Stomach smooth muscle (tissue), 2 donors: ENCODE data around the gene TMEM106B.

Source experiments
- H3K27ac ChIP-seq: one replicate; pipeline ENCODE4 v1.7.0; 2013; ENCODE audit warnings: mild to moderate bottlenecking, low read length, inconsistent platforms
- H3K27me3 ChIP-seq, 2 donors: one replicate each; pipeline ENCODE4 v1.7.0; 2013; ENCODE audit warnings: low read length in 2 of 2; ENCODE audit not compliant: insufficient read depth in 2 of 2, control insufficient read depth in 1 of 2
- H3K36me3 ChIP-seq, 2 donors: one replicate each; pipeline ENCODE4 v1.7.0; 2013; ENCODE audit warnings: low read length in 2 of 2; ENCODE audit not compliant: control insufficient read depth in 2 of 2, insufficient read depth in 2 of 2
- H3K4me1 ChIP-seq: one replicate; pipeline ENCODE4 v1.7.0; 2013; ENCODE audit warnings: low read length; ENCODE audit not compliant: control insufficient read depth, insufficient read depth
- H3K4me3 ChIP-seq, 2 donors: one replicate each; pipeline ENCODE4 v1.7.0; 2013; ENCODE audit warnings: low read length in 2 of 2
- H3K9ac ChIP-seq, 2 donors: one replicate each; pipeline ENCODE4 v1.7.0; 2013; ENCODE audit warnings: low read length in 2 of 2, mild to moderate bottlenecking in 1 of 2
- H3K9me3 ChIP-seq, 2 donors: one replicate each; pipeline ENCODE4 v1.7.0; 2013; ENCODE audit warnings: low read length in 2 of 2; ENCODE audit not compliant: control insufficient read depth in 2 of 2
- donor health status: healthy.
- donor health status: Pancreatic carcinoma.

The TMEM106B gene

DNA sequence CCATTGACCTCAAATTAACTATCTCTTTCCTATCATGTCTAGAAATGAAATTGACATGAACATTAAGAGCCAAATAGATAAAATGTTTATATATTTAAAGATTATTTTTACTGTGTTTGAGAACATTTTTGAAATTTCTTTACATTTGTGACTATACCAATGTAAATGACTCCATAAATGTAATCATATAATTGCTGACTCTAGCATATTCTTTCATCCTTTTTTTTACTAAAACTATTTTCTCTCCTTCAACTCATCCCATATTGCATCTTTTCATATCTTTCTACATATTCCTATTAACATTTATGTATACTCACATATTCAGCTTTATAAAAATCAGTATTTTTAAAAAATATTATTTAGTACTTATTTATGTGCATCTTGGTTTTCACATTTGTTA lies 16.9 kb downstream of the TMEM106B start:
- peaks cover 6% of the 10 kb centered on the region in 2 donors for H3K36me3 ChIP-seq
- H3K4me1 ChIP-seq: no peaks in the 10 kb centered on the region
- no peaks in the 10 kb centered on the region for H3K27me3 ChIP-seq
- H3K4me3 ChIP-seq: no peak overlapping the region
- no peak overlapping the region for H3K27ac ChIP-seq
- no peak overlapping the region for H3K9ac ChIP-seq
- no peaks in the 10 kb centered on the region for H3K9me3 ChIP-seq

DNA sequence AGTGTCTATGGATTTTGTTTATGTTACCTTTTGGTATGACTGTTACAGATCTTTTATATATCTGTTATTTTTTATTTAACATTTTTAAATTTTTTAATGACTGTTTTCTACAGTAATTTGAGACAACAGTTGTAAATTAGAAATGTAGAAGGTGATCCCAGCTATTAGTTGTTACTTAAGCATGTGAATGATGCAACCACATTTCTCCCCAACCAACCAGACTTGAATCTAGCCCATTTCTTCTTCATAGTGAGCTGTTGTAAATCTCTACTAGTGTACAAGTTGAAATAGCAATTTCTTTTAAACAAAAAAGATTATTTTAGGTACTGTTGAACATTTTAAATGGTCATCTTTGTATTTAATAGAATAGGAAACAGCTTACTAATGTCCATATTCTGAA lies 18.0 kb downstream of the TMEM106B start:
- Histone ChIP-seq H3K36me3 (peaks cover 6 to 10% of the 10 kb centered on the region in 2 donors), H3K9me3 (no peaks in the 10 kb centered on the region), H3K9ac (no peak overlapping the region), H3K27me3 (no peaks in the 10 kb centered on the region), H3K4me1 (no peaks in the 10 kb centered on the region), H3K27ac (no peak overlapping the region), H3K4me3 (no peak overlapping the region)

DNA sequence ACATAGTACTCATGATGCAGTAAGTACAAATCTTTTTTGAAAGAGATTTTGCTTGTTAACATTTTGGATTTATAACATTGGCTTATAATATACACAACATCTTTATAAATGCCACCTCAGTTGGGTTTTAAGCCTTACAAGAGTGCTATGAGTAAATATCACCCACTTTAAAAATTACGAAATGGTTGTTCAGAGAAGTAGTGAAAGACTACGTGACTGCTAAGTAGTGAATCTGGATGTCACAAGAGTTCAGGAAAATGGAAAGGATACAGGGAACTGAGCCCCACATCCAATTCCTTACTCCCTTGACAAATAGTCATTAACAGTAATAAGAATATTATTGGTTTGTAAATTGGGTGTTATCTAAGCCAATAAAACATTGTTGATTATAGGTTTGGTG lies 20.0 kb downstream of the TMEM106B start:
- peaks cover 6 to 15% of the 10 kb centered on the region in 2 donors for H3K36me3 ChIP-seq
- H3K9ac ChIP-seq: no peak overlapping the region
- no peaks in the 10 kb centered on the region for H3K27me3 ChIP-seq
- H3K27ac ChIP-seq: no peak overlapping the region
- H3K4me3 ChIP-seq: no peak overlapping the region
- H3K9me3 ChIP-seq: no peaks in the 10 kb centered on the region
- H3K4me1 ChIP-seq: no peaks in the 10 kb centered on the region

DNA sequence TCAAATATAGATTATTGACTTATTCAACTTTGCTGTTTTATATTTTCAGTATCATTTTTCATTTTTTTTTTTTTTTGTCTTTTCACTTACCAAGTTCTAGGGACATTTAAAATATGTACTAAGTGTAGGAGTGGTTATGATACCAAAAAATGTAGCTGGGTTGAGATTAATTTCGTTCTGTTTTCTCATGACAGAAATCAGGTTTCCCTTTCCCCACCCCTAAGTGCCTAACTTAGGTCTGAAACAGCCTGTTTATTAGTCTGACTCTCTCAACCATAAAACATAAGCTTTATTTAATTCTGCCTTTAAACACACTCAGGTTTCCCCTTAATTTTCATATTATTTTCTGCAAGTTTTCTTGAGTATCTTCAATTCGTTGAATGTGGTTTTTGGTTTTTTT lies 22.1 kb downstream of the TMEM106B start:
- H3K4me3 ChIP-seq: no peak overlapping the region
- no peak overlapping the region for H3K9ac ChIP-seq
- no peak overlapping the region for H3K27ac ChIP-seq
- no peaks in the 10 kb centered on the region for H3K9me3 ChIP-seq
- H3K4me1 ChIP-seq: no peaks in the 10 kb centered on the region
- H3K36me3 ChIP-seq: peaks cover 8 to 18% of the 10 kb centered on the region in 2 donors
- H3K27me3 ChIP-seq: no peaks in the 10 kb centered on the region

DNA sequence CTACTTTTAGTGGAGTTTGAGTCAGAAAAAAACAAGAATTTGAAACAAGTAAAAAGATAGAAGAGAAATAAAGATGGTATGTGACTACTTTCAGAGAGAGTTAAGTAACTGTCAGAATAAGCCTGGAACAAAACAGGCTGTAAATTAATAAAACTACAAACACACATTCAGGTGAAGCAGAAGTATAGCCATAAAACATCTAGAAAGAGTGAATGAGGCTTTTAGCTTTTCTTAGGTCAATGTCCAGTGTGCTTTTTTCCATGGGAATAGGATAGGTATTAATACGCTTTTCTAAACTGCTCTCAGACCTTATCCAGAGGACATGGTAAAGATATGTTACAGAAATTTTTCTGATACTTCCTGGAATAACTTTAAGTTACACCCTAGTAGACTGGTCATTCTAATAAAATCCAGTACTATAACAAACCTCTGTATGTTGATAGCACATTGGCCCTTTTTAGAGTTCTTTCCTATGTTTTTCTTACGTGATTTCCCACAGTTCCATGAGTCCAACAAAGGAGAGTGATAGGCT lies 23.3 kb downstream of the TMEM106B start:
- H3K9me3 ChIP-seq: no peaks in the 10 kb centered on the region
- no peak overlapping the region for H3K9ac ChIP-seq
- H3K36me3 ChIP-seq: peaks cover 8 to 21% of the 10 kb centered on the region in 2 donors
- no peak overlapping the region for H3K4me3 ChIP-seq
- no peak overlapping the region for H3K27ac ChIP-seq
- H3K27me3 ChIP-seq: no peaks in the 10 kb centered on the region
- no peaks in the 10 kb centered on the region for H3K4me1 ChIP-seq

DNA sequence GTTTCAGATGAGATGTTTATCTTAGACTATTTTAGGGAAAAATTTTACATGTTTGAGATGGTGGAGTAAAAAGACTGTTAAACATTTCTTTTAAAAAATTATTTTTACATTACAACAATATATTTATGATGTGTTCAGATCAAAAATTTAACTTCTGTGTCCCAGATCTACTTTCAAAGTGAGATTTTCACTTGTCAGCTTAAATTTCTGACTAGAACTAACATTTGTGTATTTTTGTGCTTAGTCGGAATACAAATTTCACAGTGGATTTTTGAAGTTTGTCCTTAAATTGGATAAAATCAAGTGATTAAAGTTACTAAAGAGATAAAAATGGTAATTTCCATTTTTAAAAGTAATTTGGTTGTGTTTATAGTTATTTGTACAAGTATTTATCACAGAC lies 24.9 kb downstream of the TMEM106B start:
- Histone ChIP-seq H3K27ac (no peak overlapping the region), H3K9ac (no peak overlapping the region), H3K36me3 (peaks cover 4 to 21% of the 10 kb centered on the region in 2 donors), H3K27me3 (no peaks in the 10 kb centered on the region), H3K4me3 (no peak overlapping the region), H3K4me1 (no peaks in the 10 kb centered on the region), H3K9me3 (no peaks in the 10 kb centered on the region)

DNA sequence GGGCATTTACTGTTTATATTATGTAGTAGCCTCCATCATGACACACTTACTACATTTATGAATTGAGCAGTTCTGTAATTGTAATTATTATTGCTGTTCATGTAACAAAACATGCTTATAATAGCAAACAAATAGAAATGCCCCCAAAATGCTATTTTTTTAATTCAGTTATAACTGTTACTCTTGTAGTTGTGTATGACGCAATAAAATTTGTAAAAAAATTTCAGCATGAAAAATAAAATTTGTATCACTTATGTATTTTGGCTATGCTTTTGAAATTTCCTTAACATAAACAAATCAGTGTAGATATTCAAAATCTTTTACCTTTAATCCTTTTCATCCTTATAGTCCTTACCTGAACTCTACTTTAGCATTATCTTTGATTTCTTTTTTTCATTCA lies 25.9 kb downstream of the TMEM106B start:
- no peak overlapping the region for H3K4me3 ChIP-seq
- no peaks in the 10 kb centered on the region for H3K4me1 ChIP-seq
- H3K27me3 ChIP-seq: no peaks in the 10 kb centered on the region
- H3K36me3 ChIP-seq: peaks cover 2 to 15% of the 10 kb centered on the region in 2 donors
- no peak overlapping the region for H3K9ac ChIP-seq
- no peaks in the 10 kb centered on the region for H3K9me3 ChIP-seq
- no peak overlapping the region for H3K27ac ChIP-seq

DNA sequence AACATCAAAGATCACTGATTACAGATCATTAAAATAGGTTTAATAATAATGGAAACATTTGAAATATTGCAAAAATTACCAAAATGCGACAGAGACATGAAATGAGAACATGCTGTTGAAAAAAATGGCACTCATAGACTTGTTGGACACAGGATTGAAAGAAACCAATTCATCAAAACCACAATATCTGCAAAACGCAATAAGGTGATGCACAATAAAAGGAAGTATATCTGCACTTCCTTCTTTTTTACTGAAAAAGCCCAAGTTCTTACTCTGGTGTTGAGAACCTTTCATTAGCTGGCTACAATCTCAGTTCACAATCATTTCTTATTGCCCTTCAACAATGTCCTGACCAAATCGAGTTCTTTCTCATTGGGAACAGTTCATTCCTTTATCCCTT lies 28.7 kb downstream of the TMEM106B start:
- Histone ChIP-seq H3K27me3 (no peaks in the 10 kb centered on the region), H3K4me3 (no peak overlapping the region), H3K36me3 (peaks cover 2 to 6% of the 10 kb centered on the region in 2 donors), H3K27ac (no peak overlapping the region), H3K4me1 (no peaks in the 10 kb centered on the region), H3K9me3 (no peaks in the 10 kb centered on the region), H3K9ac (no peak overlapping the region)

DNA sequence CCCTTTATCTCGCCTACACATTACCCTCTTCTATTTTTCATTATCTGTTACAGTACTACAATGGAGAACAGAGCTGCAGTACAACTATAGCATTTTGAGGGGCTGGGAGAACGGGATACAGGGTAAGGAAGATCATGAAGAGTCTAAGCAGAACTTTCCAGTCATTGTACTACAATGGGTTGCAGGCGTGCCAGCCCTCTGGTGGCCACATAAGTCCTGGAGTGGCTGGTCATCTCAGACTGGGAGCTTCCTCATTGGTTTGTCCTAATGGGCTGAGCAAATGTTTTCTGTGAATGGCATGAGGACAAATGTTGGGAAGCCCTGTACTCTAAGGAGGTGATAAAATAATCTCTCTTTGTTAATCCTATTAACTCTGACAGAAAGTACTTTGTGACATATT lies 33.0 kb downstream of the TMEM106B start:
- H3K36me3 ChIP-seq: no peaks in the 10 kb centered on the region
- no peak overlapping the region for H3K4me3 ChIP-seq
- no peak overlapping the region for H3K27ac ChIP-seq
- no peaks in the 10 kb centered on the region for H3K4me1 ChIP-seq
- H3K9me3 ChIP-seq: no peaks in the 10 kb centered on the region
- H3K27me3 ChIP-seq: no peaks in the 10 kb centered on the region
- no peak overlapping the region for H3K9ac ChIP-seq

DNA sequence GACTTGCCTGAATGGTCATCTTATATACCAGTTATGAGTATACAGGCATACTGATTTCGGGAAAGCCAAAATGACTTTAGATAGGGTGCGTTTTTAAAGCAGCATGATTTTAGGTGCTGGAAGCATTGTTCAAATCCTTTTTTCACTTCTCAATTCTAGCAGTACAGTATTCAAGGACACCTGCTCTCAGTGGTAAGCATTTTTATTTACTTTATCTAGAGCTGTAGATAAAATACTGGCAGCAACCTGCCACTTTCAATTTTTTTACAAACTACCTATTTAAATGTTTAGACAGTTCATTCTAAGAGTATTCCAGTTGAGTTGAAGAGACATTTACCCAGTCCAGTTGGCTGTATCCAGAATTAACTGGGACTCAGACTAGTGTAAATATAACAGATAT lies 33.6 kb downstream of the TMEM106B start:
- no peak overlapping the region for H3K27ac ChIP-seq
- H3K27me3 ChIP-seq: no peaks in the 10 kb centered on the region
- H3K9me3 ChIP-seq: no peaks in the 10 kb centered on the region
- no peaks in the 10 kb centered on the region for H3K36me3 ChIP-seq
- H3K4me3 ChIP-seq: no peak overlapping the region
- H3K9ac ChIP-seq: no peak overlapping the region
- H3K4me1 ChIP-seq: no peaks in the 10 kb centered on the region

DNA sequence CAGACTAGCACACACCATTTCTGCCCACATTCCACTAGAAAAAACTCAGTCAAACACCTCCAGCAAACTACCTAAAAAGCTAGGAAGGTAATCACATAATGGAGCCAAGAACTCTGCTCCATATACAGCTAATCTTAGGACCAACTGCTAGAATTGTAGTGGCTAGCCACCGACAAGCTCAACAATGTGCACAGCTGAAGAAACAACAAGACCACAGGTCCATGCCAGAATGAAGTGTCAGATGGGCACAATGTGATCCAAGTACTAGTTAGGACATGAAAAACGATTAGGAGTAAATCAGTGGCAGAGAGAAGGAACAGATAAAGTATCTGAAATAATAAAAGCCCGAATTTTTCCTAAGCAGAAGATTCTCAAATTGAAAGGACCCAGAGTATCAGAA lies 38.6 kb downstream of the TMEM106B start:
- Histone ChIP-seq H3K4me3 (no peak overlapping the region), H3K27me3 (no peaks in the 10 kb centered on the region), H3K36me3 (no peaks in the 10 kb centered on the region), H3K4me1 (no peaks in the 10 kb centered on the region), H3K9ac (no peak overlapping the region), H3K9me3 (no peaks in the 10 kb centered on the region), H3K27ac (no peak overlapping the region)
